GM21423 (cell line): ENCODE results near the gene GON4L.
"Not testable (repeated sequence)": the region's sequence is repeated elsewhere in the genome, so short reads cannot be mapped to it uniquely, and the experiment has no call there.

Experiments used
- ATAC-seq: cut with Tn5 transposase; IDR thresholded peaks from one replicate; pipeline ENCODE4 v1.9.1; 2021; ENCODE audit warnings: mild to moderate bottlenecking, moderate library complexity; ENCODE audit not compliant: unreplicated experiment

GON4L gene

DNA sequence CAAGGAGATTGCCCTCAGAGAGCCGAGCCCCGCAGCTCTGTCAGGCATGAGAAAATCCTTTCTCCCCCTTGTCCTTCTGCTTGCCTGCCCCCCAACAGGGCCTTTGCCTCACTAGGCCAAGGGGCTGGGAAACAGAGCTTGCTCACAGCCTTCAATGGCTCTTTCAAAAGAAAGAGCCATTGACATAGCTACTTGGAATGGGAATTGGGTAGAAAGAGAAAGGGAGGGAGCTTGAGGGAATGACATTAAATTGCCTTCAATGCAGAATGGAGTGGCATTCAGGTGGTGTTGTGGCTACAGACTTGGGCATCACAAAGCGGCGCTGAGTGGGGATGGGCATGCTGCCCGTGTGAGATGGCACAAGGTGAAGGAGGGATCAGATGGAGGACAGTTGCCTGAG is 15.5 kb upstream of the GON4L start:
- no peak for ATAC-seq

DNA sequence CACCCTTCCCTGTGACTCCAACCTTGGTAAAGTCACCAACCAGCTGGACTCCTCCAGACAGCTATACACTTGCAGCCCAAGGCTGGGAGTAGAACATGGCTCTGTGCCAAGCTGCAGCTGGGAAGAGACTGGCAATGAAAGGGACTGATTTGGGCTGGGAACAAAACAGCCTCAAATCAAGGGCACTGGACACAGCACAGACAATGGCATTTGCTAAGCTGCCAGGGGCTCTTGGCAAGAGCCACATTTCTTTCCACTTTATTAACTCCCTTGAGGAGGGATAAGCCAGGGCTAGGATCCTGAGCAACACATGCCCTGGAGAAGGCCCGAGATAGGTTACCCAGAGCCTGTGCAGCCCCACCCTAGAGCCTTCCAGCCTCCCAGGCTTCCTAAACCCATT is 14.4 kb upstream of the GON4L start:
- ATAC-seq = no peak

DNA sequence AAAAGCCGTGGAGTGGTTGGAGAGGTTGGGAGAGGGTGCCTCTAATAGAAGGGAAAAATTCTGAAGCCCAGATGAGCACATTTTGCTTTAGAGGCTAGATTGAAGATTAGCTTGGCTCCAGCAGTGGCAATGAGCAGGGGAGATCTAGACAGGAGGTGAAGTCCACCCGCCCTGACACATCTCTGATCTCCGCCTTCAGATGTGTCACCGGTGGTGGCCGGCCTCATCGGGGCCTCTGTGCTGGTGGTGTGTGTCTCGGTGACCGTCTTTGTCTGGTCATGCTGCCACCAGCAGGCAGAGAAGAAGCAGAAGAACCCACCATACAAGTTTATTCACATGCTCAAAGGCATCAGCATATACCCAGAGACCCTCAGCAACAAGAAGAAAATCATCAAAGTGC is 10.8 kb upstream of the GON4L start:
- ATAC-seq = no peak

DNA sequence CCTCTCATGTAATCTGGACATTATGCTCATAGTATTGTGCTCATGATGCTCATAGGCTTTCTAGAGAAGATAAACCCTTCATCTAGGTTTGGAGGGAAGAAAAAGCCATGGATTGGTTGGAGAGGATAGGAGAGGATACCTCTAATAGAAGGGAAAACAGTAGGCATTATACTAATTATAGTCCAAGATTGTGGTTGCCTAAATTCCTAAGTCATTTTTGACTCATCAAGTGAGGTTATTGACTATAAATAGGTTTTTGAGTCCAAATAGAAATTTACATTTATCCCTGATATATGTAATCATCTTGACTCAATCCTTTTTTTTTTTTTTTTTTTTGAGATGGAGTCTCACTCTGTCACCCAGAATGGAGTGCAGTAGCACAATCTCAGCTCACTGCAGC is 7.4 kb upstream of the GON4L start:
- no peak for ATAC-seq

DNA sequence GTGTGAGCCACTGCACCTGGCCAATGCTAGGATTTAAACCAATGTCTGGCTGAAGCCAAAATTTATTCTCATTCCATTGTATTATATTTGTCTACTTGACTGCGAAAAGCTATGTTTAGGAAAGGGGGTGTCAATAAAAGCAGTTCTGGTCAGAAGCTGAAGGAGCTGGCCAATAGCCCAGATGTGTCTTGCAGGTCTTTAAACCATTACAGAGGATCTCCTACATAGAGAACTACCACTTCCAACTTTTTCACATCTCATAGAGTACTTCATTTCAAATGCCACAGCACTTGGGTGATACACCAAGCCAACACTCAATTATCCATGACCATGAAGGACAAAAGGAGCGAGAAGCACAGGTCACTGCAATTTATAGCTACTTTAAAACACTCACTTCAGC is 4.9 kb upstream of the GON4L start:
- no peak for ATAC-seq

DNA sequence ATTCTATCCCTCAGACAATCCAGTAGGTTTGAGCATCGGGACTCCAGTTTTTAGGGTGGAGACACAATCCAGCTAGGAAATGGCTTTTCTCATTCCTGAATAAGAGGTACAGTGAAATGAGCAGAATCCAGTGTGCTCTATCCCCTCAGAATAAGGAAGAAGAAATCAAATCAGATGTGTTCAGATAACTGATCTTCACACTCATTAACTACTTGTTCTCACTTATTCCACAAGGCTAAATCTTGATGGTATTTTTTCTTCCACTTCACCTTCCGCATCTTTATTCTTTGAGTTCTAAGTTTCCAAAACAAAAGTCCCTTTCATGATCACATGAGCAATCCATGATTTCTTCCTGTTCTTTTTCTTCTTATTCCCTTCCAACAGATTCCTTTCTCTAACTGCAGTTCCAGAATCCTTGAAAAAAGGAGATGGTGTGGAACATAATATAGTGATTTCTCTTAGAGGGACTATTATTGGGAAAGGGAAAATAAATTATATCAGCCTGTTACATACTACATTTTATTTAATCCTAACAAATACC is 4.0 kb upstream of the GON4L start:
- no peak for ATAC-seq

DNA sequence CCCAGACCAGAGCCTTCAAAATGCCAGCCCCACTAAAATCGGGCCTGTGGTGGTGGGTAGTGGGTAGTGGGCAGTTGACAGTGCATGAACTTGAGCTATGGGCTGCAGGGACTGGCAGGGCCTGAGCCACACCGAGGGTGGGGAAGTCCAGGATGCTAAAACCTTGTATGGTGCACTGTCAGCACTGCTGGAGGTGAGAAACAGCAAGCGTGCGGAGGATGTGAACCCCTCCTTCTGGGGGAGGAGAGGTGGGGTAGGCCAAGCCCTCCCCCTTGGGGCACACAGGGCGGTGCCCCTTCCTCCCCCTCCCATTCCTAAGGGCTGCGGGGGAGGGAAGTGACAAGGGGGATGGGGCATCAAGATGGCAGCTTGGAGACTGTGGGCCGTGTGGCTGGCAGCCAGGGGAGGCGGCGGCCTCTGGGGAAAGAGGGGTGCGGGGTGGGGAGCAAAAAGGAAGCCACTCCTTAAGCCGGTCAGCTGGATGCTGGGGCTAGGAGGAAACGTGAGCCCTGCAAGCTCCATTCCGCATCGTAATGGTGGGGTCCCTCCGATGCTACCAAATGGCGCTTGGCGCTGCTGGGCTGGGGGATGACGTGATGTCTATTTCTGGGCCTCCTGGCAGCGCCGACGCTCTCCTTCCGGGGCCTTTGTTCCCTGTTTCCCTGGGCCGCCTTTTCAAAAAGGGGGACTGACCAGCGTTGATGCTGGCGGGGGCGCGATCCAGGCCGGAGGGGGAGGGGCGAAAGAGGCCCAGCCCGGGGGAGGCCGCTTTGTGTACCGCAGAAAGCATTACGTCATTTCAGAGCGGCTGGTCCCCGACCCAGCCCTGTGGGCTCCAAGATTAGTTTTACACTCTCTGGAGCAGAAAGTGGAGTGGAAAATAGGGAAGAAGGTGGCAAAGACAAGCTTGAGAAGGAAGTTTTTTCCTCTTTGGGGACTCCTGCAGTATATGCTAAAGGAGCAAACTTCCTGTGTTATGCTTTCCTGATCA is 3.2 kb upstream of the GON4L start:
- no peak for ATAC-seq

DNA sequence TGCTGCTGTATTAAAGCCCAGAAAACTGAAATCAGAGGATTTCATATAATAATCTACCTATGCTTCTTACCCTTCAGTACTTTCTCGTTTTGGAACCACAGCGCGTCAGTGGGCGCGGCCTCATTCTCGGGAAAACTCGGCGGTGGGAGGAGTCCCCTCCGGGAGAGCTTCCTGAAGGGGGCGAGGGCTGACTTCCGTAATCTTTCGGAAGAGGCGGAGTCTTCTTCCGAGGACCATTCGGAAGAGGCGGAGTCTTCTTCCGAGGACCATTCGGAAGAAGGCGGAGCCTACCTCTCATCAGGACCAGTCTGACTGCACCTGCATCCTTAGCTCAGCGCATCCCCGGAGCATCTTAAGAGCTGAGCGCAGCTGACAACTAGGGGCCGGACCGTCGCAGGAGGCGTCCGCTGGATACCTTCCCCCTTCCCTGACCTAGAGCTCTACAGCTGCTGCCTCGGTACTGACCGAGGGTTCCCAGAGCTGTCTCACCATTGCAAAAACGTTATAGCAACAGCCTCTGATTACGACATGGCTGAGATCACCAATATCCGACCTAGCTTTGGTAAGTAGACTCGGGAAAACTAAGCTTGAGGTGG is 2.3 kb upstream of the GON4L start, which contains the start of gene SYT11:
Gene SYT11 (plus strand): TSS at position 334 of the 596 bp plus-strand sequence. CDS start 195 bp downstream, at position 529.
- ATAC-seq = peak; percentile 66

DNA sequence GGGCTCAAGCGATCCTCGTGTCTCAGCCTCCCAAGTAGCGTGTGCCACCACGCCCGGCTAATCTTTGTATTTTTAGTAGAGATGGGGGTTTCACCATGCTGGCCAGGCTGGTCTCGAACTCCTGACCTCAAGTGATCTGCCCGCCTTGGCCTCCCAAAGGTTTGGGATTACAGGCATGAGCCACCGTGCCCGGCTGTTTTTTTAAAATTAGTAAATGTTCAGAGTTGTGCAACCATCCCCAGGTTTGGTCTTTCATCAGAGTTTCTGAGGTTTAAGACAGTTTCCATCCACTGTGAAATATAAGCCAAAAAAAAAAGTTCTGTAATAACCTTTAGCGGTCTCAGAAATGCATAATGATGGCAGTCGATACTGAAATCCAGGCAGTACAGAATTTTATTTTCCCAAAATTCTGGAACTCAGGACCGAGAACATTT is 1.8 kb upstream of the GON4L start:
- peak; percentile 5 for ATAC-seq

DNA sequence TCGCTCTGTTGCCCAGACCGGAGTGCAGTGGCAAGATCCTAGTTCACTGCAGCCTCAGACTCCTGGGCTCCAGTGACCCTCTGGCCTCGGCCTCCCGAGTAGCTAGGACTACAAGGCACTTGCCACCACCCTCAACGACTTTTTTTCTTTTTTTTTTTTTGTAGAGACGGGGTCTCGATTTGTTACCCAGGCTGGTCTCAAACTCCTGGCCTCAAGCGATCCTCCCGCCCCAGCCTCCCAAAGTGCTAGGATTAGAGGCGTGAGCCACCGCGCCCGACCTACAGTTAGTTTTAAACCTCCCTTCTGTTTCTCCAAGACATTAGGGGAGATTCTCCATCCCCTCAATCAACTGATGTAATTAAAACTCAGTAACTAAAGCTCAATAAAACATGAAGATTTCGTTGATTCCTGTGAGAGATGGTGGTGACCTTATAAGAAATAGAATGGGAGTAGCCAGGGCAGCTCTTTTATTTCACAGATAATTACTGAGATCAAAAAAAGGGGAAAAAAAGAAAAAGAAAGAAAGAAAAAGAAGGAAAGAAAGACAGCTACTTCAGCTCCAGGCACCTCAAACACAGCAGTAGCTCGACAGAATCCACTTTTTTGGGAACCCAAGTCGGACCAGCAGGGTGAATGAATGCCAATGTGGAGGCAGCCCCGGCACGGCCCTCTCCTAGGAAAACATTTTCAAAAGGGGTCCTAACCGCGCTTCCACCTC is 598 bp downstream of the GON4L start:
- no peak for ATAC-seq

DNA sequence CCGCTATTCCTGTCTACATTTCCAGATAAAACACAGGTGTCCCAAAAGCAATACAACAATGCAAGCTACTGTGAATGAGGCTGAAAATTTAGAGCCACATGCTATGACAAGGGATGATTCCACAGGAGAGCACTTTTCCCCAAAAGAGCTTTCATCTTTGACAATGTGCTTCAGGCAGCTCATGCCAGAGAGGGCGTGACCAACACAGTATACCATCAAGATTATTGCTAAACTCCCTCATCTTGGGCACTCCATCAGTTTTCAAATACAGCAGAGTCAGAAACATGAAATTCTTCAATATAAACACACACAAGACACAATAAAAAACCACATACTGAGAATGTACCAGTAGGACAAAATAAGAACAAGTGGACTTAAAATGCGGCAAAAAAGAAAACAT is 6.7 kb downstream of the GON4L start:
- ATAC-seq = no peak

DNA sequence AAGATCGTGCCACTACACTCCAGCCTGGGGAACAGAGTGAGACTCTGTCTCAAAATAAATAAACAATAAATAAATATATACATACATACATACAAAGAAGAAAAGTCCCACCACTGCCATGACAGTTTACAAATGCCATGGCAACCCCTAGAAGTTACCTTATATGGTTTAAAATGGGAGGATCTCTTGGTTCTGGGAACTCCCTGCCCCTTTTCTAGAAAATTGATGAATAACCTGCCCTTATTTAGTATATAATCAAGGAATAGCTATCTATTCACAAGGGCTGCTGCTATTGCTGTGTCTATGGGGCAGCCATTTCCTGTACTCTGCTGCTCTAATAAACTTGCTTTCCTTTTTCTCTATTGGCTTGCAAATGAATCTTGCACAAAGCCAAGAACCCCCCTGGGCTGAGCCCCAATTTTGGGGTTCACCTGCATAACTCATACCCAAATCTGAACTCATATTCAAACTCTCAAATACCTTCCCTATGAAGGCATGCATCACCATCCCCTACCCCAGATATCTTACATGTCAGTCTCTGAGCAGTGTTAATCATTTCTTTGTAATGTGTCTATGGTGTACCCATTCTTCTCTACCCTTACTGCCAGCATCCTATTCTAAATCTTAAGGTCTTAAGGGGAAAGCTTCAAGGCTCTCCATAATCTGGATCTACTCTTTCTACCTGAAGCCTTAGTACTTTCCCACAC is 9.0 kb downstream of the GON4L start:
- ATAC-seq = no peak

DNA sequence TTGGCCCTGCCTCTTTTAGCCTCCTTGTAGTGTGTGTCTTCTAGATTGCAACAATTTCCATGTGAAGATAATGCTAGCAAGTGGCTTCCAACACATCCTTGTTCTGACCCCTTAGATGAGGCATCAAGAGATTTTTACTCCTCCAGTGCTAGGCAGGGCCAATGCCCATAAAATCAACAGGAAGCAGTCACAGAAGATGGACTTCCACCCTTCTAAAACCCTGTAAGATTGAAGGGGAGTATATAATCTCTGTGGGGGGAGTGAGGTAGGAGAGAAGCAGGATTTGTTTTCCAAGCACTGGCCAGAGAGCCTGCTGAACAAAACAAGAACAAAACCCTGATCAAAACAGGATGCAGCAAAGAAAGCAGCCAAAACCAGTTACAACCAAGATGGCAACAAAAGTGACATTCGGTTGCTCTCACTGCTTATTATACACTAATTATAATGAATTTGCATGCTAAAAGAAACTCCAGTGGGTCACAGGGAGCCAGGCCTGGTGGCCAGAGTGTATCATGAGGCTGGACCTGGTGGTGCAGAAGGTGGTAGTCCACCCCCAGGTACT is 12.1 kb downstream of the GON4L start:
- no peak for ATAC-seq

DNA sequence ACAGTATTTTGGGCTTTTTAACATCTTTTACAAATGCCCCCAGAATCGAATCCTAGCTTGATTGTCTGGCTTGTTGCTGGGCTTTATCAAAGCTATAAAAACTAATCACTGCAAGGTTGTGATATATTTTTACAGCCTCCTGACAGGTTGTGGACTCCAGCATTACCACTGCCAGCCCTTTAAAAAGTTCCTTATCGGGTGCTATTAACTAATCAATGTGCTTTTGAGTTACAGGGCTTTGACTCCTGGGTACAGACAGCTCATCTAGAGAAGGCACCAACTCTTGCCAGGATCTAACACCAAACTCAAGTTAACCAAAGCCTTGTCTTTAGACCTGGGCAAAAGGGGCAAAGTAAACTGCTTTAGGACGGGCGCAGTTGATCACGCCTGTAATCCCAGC is 16.6 kb downstream of the GON4L start:
- no peak for ATAC-seq

DNA sequence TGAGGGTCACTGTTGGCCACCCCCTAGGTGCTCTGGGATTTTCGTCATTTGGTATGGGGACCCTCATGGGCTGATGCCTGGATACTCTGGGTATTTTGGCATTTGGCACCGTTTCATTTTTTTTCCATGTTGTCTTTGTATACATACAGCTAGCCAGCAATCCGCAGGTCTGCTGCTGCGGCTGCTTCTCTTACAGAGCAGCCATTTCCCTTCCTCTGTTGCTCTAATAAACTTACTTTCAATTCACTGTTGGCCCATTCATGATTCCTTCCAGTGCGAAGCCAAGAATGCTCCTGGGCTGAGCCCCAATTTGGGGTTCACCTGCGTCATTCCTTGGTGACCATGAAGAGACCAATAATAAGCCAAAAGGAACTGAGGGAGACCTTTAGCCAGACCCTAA is 21.5 kb downstream of the GON4L start:
- ATAC-seq = no peak

DNA sequence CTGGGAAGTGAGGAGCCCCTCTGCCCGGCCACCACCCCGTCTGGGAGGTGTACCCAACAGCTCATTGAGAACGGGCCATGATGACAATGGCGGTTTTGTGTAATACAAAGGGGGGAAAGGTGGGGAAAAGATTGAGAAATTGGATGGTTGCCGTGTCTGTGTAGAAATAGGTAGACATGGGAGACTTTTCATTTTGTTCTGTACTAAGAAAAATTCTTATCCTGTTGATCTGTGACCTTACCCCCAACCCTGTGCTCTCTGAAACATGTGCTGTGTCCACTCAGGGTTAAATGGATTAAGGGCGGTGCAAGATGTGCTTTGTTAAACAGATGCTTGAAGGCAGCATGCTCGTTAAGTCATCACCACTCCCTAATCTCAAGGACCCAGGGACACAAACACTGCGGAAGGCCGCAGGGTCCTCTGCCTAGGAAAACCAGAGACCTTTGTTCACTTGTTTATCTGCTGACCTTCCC is 22.1 kb downstream of the GON4L start:
- ATAC-seq = not testable (repeated sequence)

DNA sequence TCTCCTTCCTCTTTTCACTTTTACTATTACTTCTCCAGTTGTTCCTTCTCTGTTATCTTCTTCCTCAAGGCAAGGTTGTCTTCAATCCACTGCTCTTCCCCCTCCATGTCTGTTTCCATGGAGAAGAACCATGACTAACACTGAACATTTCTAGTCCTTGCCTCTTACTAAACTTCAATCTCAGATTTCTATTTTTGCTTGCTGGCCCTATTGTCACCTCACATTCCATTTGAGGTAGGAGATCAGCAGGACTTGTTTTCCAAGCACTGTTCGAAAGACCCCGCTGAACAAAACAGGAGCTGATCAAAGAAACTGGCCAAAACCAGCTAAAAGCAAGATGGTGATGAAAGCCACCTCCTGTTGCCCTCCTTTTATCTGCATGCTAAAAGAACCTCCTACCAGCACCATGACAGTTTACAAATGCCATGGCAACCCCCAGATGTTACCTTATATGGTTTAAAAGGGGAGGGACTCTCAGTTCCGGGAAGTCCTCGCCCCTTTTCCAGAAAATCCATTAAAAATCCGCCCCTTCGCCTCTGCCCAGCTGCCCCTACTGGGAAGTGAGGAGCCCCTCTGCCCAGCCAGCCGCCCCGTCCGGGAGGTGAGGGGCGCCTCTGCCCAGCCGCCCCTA is 22.6 kb downstream of the GON4L start:
- ATAC-seq = no peak

DNA sequence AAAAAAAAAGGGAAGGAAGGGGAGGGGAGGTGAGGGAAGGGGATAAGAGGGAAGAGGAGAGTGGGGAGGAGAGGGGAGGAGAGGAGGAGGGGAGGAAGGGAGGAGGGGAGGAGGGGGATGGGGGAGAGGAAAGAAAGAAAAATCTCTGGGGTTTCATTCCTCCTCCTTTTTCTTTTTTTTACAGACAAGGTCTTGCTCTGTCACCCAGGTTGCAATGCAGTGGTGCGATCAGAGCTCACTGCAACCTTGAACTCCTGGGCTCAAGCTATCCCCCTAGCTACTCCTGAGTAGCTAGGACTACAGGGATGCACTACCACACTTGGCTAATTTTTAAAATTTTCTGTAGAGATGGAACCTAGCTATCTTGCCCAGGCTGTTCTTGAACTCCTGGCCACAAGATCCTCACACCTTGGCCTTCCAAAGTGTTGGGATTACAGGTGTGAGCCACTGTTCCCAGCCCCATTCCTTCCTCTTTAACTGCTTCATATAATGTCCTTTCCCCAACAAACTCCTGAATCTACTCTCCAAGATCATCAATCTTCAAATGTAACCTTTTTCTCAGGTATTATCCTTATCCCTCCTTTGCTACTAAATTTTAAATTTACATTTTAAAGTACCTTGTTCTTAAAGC is 23.2 kb downstream of the GON4L start:
- ATAC-seq = no peak

DNA sequence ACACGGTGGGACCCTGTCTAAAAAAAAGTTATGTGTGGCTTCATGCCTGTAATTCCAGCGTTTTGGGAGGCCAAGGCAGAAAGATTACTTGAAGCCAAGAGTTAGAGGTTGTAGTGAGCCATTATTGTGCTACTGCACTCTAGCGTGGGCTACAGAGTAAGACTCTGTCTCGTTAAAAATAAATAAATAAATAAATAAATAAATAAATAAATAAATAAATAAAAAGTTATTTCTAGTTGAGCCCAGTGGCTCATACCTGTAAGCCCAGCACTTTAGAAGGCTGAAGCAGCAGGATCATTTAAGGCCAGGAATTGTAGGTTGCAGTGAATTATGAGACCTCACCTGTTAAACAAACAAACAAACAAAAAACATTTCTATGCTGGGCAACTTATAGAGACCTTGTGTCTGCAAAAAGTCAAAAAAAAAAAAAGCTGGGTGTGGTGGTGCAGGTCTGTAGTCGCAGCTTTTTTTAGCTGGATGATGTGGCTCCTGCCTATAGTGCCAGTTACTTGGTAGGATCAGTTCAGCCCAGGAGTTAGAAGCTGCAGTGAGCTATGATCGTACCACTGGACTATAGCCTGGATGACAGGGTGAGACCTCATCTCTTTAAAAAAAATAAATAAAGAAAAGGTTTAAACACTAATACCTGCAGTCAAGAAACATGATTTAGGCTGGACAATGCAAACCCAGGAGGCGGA is 25.6 kb downstream of the GON4L start:
- no peak for ATAC-seq
